GM12892 (cell line): Measurements from ENCODE around the gene CORIN.

Source experiments
- POLR2A ChIP-seq: IDR thresholded peaks from 2 replicates; pipeline ENCODE4 v1.6.1; 2011; ENCODE audit warnings: low read depth, low read length, control low read depth
- POLR2AphosphoS5 ChIP-seq: IDR thresholded peaks from 2 replicates; pipeline ENCODE4 v1.6.1; 2011; ENCODE audit warnings: low read depth, low read length, control low read depth
- TAF1 ChIP-seq: IDR thresholded peaks from 2 replicates; pipeline ENCODE4 v1.6.1; 2011; ENCODE audit warnings: low read depth, mild to moderate bottlenecking, control low read depth, low read length, borderline replicate concordance

GRCh38 chr4:47590325-47590724 lies 247.5 kb downstream of the CORIN start:
- TF ChIP-seq POLR2A: no peak
- TF ChIP-seq POLR2AphosphoS5: no peak
- no peak for TF ChIP-seq TAF1
